ENCODE measurements around the gene ADK.

- TF ChIP-seq CTCF (conservative IDR thresholded peaks at IDR 0.05; ENCODE audit: low read length) = no peak
- TF ChIP-seq EZH2phosphoT487 (IDR thresholded peaks at IDR 0.05; ENCODE audit: borderline replicate concordance, low read depth, low read length) = no peak
These were observed 597.5 kb downstream of the ADK start for GRCh38 chr10:74748468-74749031.

Data from OCI-LY7 (cell line).